Heart left ventricle (tissue), 16 donors: Measurements from ENCODE around the gene CRISPLD2. TPM values are rescaled to one million over a fixed set of nuclear protein-coding genes. Genes with fewer than 3 reads are reported as not detected.

Experiments used
- ATAC-seq, 4 donors: fragments of 200-7000 bp; cut with Tn5 transposase; one replicate each; pipeline ENCODE4 v1.9.1; 2020 to 2022; ENCODE audit warnings: moderate library complexity in 4 of 4, mild to moderate bottlenecking in 3 of 4, moderate number of reproducible peaks in 1 of 4
- DNase-seq, 5 donors: peaks; one replicate each; pipeline ENCODE4 v3.0.0-alpha.2; 2020
- H3K27ac ChIP-seq, 12 donors: fragments of 200-600 bp; sonication (generic) in 4 of 12; one replicate each; pipeline versions ENCODE4 v1.5.0 to v1.8.0; 2016 to 2022; ENCODE audit warnings: mild to moderate bottlenecking in 2 of 12
- H3K27me3 ChIP-seq, 9 donors: fragments of 200-600 bp; sonication (generic) in 2 of 9; one replicate each; pipeline versions ENCODE4 v1.5.1 to v1.8.0; 2016 to 2022; ENCODE audit warnings: mild to moderate bottlenecking in 3 of 9
- H3K36me3 ChIP-seq, 9 donors: fragments of 200-600 bp; sonication (generic) in 2 of 9; one replicate each; pipeline versions ENCODE4 v1.5.0 to v1.8.0; 2018 to 2022; ENCODE audit warnings: mild to moderate bottlenecking in 2 of 9
- H3K4me1 ChIP-seq, 12 donors: fragments of 200-600 bp; sonication (generic) in 4 of 12; one replicate each; pipeline versions ENCODE4 v1.5.0 to v1.8.0; 2016 to 2022; ENCODE audit warnings: mild to moderate bottlenecking in 3 of 12
- H3K4me3 ChIP-seq, 12 donors: fragments of 200-600 bp; sonication (generic) in 4 of 12; one replicate each; pipeline versions ENCODE4 v1.5.0 to v1.8.0; 2017 to 2022; ENCODE audit warnings: mild to moderate bottlenecking in 9 of 12, moderate library complexity in 4 of 12
- H3K9me3 ChIP-seq, 12 donors: fragments of 200-600 bp; sonication (generic) in 4 of 12; one replicate each; pipeline versions ENCODE4 v1.5.0 to v1.8.0; 2016 to 2022; ENCODE audit warnings: mild to moderate bottlenecking in 1 of 12
- CTCF ChIP-seq, 12 donors: fragments of 200-600 bp; sonication (generic) in 4 of 12; IDR thresholded peaks; one replicate each; pipeline versions ENCODE4 v1.5.0 to v1.8.0; 2018 to 2022; ENCODE audit warnings: antibody characterized with exemption in 12 of 12, mild to moderate bottlenecking in 5 of 12
- POLR2A ChIP-seq, 2 donors: fragments of 450-650 bp; IDR thresholded peaks; one replicate each; pipeline ENCODE4 v1.6.1; 2017; ENCODE audit warnings: antibody characterized with exemption in 2 of 2, mild to moderate bottlenecking in 2 of 2, moderate library complexity in 2 of 2
- WGBS, 4 donors: extraction: QIAGEN DNeasy Blood & Tissue Kit in 2 of 4; methylation state at CpG; one replicate each; pipeline versions ENCODE4 v1.1.5 to v1.1.7; 2013 to 2018; 5-methylcytosine and 5-hydroxymethylcytosine counted together
- intact Hi-C, 10 donors: fragments of 100-400 bp; cut with DNase I; formaldehyde crosslinking; loops; one replicate each; pipeline versions ENCODE4 v1.11.1 to v1.14.2; 2022
- polyA plus RNA-seq, 2 donors: library from polyadenylated mRNA; stranded (reverse); fragments of 200-250 nt; gene quantifications; one replicate each; pipeline ENCODE4 v1.2.3, GENCODE V29; 2013
- total RNA-seq, 9 donors: library from RNA; depleted of rRNA in 2 of 9; stranded (reverse); fragments of >200 nt in 2 of 9; fragmentation: NEBNext Ultra II Directional in 3 of 9; extraction: Animal tissue kit (Norgen Biotek cat#: 25700) in 3 of 9; gene quantifications; one replicate each; pipeline versions ENCODE4 v1.1.0 to v1.2.4, GENCODE V29; 2016 to 2023
- donor health status: ischemic (EF 13 %, LVEDD 7.1; RV severe dilation, severe dysfunction).
- donor health status: healthy with polysubstance abuse.
- donor health status: DM: no; HTN: yes; CAD: no.
- donor health status: DM: no; HTN: no; CAD: no.
- donor health status: ischemic (EF 25% LVEDD 6.9; RV normal size, moderate dysfunction).
- donor health status: ischemic (EF 25% LVEDD 5.7; RV mildly dilated, moderate dysfunction).
- donor health status: healthy.
- donor health status: DM: yes; HTN: yes; CAD: no.
- donor health status: ischemic (EF 35%, LVEDD 5.7; RV mildly dilated, moderate dysfunction).
- donor health status: nonischemic (EF 11% LVEDD 7.7; RV severe dilation, severe dysfunction).
- donor health status: DM: yes; HTN: yes; CAD: no.
- donor health status: PGD.
- donor health status: ischemic (EF 29% LVEDD 5.4; RV normal size, mild dysfunction).
- donor health status: nonischemic (EF 23%, LVEDD 6.1; RV moderate dilation, normal function).

The CRISPLD2 gene
- total and polyA plus RNA-seq, 11 donors: 8.0 to 153 (median 12.9) TPM

- no peaks in the 10 kb centered on the region for H3K9me3 ChIP-seq
- TF ChIP-seq POLR2A (IDR thresholded peaks at IDR 0.05): no peak
- TF ChIP-seq CTCF (IDR thresholded peaks at IDR 0.05): no peak
- H3K27ac ChIP-seq: no peak overlapping the region
- DNase-seq (no peak), ATAC-seq (no peak)
- intact Hi-C loops: no loop called here
- H3K4me3 ChIP-seq: no peak overlapping the region
- 72 to 81% (median 74%) methylated on average over 2 of the region's 2 CpGs for WGBS, 4 donors
- H3K36me3 ChIP-seq: no peaks in the 10 kb centered on the region
- H3K27me3 ChIP-seq: peaks cover 0 to 9% (median 0%) of the 10 kb centered on the region in 9 donors
- H3K4me1 ChIP-seq: peaks cover 0 to 28% (median 6%) of the 10 kb centered on the region in 12 donors
Observed at GRCh38 chr16:84817613-84818012, 2.2 kb upstream of the CRISPLD2 start.

GRCh38 chr16:84818133-84818532 is 1.7 kb upstream of the CRISPLD2 start:
- Histone ChIP-seq H3K36me3 (no peaks in the 10 kb centered on the region), H3K4me3 (no peak overlapping the region), H3K9me3 (no peaks in the 10 kb centered on the region), H3K4me1 (peaks cover 0 to 28% (median 6%) of the 10 kb centered on the region in 12 donors), H3K27ac (no peak overlapping the region), H3K27me3 (peaks cover 0 to 9% (median 0%) of the 10 kb centered on the region in 9 donors)
- DNase-seq (no peak), ATAC-seq (no peak)
- intact Hi-C loops: no loop called here
- TF ChIP-seq POLR2A (IDR thresholded peaks at IDR 0.05) (no peak), CTCF (IDR thresholded peaks at IDR 0.05) (no peak)
- WGBS, 4 donors: 78 to 86% (median 84%) methylated on average over 2 of the region's 2 CpGs

DNA sequence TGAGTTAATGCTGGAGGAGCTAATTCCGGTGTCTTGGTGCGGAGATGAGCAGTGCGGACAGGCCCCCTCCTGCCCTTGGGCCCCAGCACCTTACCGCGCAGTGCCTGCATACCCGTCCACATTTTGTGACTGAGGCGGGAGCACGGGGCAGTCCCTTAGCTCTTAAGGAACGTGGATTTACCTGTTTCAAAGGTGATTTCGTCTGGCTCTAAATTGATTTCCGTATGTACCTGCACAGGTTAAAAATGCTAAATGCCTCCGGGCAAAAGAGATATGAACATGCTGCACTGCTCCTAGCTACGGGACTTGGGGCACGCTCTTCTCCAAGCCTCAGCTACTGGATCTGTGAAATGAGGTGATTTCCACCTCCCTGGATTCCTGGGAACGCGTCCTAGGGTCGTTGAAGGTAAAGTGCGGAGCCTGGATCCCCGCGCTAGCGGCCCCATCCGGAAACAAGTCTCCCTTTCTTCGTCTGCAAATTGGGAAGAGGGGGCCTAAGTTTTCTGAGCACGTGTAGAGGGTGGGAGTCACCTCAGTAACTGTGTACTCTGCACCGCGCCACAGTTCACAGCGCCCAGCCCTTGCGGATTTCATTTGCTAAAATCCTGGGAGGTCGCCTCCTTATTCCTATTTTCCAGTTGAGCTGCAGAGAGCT is 669 bp upstream of the CRISPLD2 start:
- intact Hi-C loops: no loop called here
- Histone ChIP-seq H3K27me3 (peaks cover 0 to 9% (median 0%) of the 10 kb centered on the region in 9 donors), H3K27ac (peak overlapping the region in 1 of 12 donors; percentile 97)

More for the DNA sequence above, 669 bp upstream of the CRISPLD2 start:
- 60 to 66% (median 63%) methylated on average over 19 to 29 of the region's 29 CpGs for WGBS, 4 donors
- DNase-seq (peak in 2 of 5 donors; percentile 11 to 20), ATAC-seq (peak in 1 of 4 donors; percentile 1)
- TF ChIP-seq CTCF (IDR thresholded peaks at IDR 0.05) (no peak), POLR2A (IDR thresholded peaks at IDR 0.05) (no peak)
- H3K9me3 ChIP-seq: no peaks in the 10 kb centered on the region
- H3K4me3 ChIP-seq: peak overlapping the region in 7 of 12 donors; percentile 57 to 84 (median 65)
- peaks cover 0 to 36% (median 7%) of the 10 kb centered on the region in 12 donors for H3K4me1 ChIP-seq
- H3K36me3 ChIP-seq: no peaks in the 10 kb centered on the region
